GF-D8 (cell line): ENCODE measurements around the gene DCLRE1B.
A peak's percentile ranks its signal among the peaks of the same experiment; 100 is the strongest.

Source experiments
- DNase-seq: peaks from one replicate; lab custom pipeline; 2025; lab: John Stamatoyannopoulos, UW

The DCLRE1B gene

DNA sequence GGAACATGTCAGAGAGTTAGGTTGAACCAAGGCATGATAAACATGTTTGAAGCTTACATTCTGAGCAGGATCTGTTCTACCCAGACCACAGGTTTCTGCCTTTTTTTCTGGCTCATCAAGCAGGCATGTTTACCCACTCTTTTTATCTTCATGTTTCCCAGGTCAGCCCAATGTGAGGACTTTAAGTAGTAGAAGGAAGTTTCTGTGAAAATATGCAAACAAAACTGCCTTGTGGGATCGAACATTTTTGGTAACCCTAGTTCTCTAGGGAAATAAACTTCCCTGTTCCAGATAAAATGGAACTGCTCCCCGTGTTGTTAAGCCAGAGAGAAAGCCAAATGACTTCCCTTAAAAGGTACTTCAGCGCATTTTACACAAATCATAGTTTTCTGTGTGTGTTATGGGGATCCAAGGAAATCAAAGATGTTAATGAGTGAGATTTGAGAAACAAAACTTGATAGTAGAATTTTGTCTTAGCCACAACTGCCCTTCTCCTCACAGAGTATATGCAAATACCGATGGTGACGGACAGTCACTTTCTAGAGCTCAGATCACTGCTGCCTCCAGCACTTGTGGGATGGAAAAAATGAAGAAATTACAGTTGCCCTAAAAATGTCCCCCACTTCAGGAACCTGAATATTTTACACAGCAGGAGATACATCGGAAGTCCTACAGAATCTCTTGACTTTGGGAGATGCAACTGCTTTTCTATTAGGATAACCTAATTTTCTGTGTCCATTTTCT, 23.2 kb downstream of the DCLRE1B start:
- no peak for DNase-seq

- peak; percentile 73 for DNase-seq
Observed at GRCh38 chr1:113928941-113929749, 24.0 kb downstream of the DCLRE1B start, which contains the start of gene HIPK1. Gene HIPK1 (plus strand): TSS chr1:113929324.

- DNase-seq, result no peak
Observed at GRCh38 chr1:113929750-113930498, 24.8 kb downstream of the DCLRE1B start.

DNA sequence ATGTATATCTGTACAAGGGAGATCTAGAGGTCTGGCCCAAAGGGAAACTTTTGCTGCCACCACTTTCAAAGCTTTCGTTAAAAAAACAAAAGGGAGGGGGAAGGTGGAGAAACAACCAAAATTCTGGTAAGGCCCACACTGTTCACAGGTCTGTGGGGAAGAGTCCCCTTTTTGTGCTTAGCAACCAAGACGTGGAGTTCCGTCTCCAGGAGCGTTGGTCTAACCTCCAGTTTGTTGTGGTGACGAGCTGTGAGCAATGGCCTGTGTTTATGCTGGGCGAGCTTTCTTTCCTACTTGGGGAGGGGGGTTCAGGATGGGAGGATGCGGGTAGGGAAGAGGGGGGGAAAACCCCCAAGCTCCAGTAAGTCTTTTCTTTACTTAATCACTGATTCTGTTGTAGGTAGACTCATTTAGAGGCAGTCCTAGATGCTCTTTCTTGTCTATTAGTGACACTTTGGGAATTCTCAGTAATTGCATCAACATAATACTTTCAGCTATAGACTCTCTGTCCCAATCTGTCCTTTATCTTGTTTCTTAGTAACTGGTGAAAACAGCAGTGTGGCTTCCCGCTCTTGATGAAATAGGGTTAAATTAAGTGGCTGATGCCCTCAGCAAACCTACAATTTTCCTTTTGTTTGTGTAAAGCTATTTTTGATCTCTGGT, 25.5 kb downstream of the DCLRE1B start:
- DNase-seq, result peak; percentile 72

DNA sequence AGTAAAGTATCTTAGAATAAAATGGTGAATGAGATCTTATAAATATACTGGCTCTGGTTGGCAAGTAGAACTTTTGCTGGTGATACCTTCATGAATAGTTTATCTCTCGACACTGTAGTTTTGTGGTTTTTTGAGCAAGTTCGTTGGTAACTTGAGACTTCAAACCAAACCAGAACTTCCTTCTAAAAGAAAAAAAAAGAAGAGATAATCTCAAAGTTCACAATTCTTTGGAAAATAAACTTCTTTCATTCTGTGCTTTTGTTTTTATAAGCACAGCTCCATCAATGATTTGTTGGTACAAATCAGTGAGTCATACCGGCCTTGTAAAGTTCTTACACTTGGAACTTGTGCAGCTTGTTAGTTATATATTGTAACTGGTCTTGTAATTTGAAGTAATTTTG, 26.3 kb downstream of the DCLRE1B start:
- peak; percentile 73 for DNase-seq

GRCh38 chr1:113934006-113934405, 28.9 kb downstream of the DCLRE1B start:
- no peak for DNase-seq

DNA sequence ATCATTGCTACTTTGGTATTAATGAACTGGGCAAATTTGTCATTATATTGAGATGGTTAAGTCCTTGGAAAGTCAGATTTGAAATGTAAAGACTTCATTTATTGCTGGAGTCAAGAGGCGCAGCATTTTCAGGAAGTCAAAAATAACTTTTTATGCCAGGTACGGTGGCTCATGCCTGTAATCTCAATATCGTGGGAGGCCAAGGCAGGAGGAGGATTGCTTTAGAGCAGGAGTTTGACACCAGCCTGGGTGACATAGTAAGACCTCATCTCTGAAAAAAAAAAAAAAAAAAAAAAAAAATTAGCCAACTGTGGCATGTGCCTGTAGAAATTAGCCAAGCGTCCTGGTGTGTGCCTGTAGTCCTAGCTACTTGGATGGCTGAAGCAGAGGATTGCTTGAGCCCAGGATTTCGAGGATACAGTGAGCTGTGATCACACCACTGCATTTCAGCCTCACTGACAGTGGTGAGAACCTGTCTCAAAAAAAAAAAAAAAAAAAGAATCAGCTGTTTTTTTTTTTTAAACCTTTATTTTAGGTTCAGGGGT, 29.5 kb downstream of the DCLRE1B start:
- DNase-seq, result no peak

GRCh38 chr1:113935176-113935575, 30.1 kb downstream of the DCLRE1B start:
- no peak for DNase-seq

DNA sequence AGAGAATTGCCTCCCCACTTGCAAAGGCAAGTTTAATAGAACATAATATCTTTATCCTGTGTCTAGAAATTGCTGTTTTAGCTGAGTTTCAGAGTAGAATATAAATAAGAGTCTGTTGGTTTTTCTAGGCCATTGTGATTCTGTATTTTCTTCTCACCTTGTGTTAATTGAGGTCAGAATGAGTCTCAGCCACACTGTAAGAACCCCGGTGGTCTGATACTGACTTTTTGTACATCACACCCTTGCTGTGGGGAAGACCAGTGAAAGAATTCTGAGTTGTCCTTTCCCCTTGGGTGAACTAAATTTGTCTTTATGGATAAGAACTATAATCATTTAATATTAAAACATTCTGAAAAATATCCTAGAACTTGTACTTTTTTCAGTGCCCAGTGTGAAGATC, 30.8 kb downstream of the DCLRE1B start:
- no peak for DNase-seq

DNA sequence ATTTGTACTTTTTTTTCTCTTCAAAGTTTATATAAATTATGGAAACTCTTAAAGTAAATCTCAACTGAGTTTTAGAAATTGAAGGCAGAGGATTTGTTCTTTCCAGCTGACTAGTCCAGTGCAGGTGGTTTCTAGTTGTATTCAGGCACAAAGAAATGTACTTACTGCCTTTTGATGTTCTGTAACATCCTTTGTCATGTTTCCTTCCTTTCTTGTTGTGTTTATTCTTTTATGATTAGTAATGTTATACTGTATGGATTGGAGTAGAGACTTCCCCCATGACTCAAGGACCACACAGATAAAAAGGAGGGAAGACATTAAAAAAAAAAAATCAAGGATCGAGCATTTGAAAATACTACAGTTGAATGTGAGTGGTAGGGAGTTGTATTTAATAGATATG, 32.0 kb downstream of the DCLRE1B start:
- DNase-seq, result no peak

DNA sequence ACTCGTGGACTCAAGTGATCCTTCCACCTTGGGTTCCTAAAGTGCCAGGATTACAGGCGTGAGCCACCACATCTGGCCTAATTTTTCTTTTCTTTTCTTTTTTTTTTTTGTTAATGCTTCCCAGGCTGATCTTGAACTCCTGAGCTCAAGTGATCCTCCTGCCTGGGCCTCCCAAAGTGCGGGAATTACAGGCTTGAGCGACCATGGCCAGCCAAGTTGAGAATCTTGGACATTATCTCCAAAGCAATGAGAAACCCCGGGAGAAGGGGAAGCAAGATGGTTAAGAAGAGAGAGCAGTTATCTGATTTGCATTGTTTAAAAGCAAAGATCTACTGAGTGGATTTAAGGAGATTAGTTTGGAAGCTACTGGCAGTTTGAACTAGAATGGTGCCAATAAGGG, 33.1 kb downstream of the DCLRE1B start:
- DNase-seq, result no peak

- DNase-seq, result peak; percentile 65
Observed at GRCh38 chr1:113940365-113941244, 35.5 kb downstream of the DCLRE1B start.

DNA sequence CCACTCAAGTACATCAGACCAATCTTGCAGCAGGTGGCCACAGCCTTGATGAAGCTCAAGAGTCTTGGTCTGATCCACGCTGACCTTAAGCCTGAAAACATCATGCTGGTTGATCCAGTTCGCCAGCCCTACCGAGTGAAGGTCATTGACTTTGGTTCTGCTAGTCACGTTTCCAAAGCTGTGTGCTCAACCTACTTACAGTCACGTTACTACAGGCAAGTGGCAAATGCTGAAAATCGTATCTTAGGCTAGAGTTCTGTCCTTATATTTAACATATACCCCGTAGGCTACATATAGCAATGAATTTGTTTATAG, 36.1 kb downstream of the DCLRE1B start:
- no peak for DNase-seq

GRCh38 chr1:113942527-113942926, 37.4 kb downstream of the DCLRE1B start:
- DNase-seq, result no peak

GRCh38 chr1:113943028-113943811, 38.1 kb downstream of the DCLRE1B start:
- DNase-seq, result peak; percentile 85

DNA sequence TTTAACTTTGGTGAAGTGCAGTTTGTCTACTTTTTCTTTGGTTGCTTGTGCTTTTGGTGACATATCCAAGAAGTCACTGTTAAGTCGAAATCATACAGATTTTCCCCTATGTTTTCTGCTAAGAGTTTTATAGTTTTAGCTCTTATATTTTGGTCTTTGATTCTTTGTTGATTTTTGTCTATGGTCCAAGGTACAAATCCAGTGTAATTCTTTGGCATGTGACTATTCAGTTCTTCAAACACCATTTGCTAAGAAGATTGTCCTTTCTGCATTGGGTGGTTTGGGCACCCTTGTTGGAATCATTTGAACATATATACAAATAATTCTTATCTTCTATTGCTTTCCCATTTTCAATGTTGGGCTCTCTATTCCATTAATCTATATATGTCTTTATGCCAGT, 40.2 kb downstream of the DCLRE1B start:
- DNase-seq, result no peak

DNA sequence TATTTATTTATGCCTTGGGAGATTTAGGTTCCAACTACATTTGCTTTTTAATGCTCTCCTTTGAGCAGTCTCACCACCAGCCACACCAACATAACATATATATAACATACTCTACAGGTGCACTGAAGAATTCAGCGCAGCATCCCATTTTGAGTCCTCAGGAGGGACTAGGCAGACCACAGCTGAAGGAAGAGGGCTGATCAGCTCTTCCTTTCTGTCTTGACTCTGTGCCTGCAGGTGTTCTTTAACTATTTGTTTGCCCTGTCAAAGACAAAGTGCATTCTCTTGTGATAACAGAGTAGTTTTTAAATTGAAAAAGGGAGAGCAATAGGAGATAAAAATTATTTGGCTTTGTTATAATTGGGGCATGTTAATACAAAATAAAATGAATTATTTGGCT, 41.0 kb downstream of the DCLRE1B start:
- no peak for DNase-seq

DNA sequence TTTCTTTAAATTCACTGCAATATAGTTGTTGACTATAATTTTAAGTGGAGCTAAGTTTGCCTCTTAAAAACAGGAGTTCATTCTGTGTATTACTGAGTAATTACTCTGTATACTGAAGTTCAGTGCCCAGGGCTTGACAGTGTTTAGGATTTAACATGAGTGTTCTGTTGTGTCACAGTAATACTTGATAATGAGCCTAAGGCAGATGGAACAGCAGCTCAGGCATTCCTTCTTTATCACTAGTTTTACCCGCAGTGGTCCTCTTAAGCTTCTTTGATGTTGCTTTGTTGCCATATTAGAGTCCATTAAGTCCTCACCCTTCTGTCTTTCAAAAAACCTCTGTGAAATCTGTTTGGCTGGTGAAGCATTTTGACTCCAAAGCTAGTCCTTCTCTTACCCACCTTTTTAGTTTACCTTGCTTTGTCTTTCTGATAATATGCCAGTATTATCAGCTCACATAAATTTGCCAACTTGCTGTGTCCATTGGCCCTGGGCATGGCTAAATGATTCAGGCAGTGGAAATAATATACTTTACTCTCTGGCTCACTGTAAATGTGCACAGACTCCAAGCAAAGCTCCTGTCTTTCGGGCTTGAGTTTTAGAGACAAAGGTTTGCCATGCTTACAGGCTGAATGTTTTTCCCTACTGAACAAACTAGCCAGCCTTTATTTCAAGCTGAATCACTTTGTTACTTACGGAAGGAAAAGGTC, 41.7 kb downstream of the DCLRE1B start:
- no peak for DNase-seq

DNA sequence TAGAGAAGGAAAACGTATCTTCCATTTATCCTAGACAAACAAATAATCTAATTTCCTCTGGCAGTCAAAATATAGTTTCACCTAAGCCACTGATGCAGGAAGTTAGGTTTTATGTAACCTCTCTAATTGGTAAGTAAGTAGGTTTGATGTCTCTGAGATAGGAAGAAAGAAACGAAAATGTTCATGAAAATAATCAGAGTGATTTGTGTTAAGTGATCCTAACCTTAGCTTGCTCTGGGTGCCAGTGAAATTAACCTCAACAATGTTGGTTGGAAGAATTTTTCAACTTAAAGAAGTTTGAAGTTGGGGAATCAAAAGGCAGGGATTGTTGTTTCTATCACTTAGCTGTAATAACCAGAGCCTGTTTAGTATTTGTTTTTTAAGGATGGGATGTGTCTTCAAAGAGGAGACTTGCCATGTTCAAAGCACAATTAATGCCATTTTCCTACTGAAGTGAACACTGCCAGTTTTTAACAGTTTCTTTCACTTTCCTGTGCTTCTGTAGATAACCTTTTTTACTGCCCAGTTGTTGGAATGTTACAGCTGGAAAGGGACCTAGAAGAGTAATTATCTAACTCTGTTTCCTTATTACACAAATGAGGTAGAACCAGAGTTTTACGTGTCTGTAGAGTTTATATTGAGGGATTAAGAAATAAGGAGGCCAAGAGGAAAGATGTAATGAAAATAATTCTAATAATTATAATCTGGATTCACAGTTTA, 42.4 kb downstream of the DCLRE1B start:
- DNase-seq, result no peak
